ENCODE results near the gene KANSL1. TPM values are rescaled to one million over a fixed set of nuclear protein-coding genes. Genes with fewer than 3 reads are reported as not detected.
"Not testable (repeated sequence)": the region's sequence is repeated elsewhere in the genome, so short reads cannot be mapped to it uniquely, and the experiment has no call there.

The KANSL1 gene
- total RNA-seq, 4 donors from 2014 or later = 91.3 to 120 (median 105) TPM

- Histone ChIP-seq H3K36me3 (no peaks in the 10 kb centered on the region), H3K9me3 (no peaks in the 10 kb centered on the region), H3K4me3 (no peak overlapping the region), H3K27me3 (no peaks in the 10 kb centered on the region), H3K4me1 (peaks cover 0 to 8% (median 0%) of the 10 kb centered on the region in 4 donors), H3K27ac (no peak overlapping the region)
- TF ChIP-seq CTCF (IDR thresholded peaks at IDR 0.05) (no peak), EP300 (IDR thresholded peaks at IDR 0.05) (no peak), POLR2A (IDR thresholded peaks at IDR 0.05) (no peak)
- WGBS, 2 donors = 80 to 91% methylated on average over 15 to 16 of the region's 16 CpGs
- no peak for DNase-seq (ENCODE audit: low spot score in 2 of 2)
These were observed 182.5 kb downstream of the KANSL1 start for GRCh38 chr17:46010597-46011186.

- WGBS, 2 donors = 74 to 77% methylated on average over 33 of the region's 33 CpGs
- Histone ChIP-seq H3K36me3 (no peaks in the 10 kb centered on the region), H3K27me3 (no peaks in the 10 kb centered on the region), H3K9me3 (no peaks in the 10 kb centered on the region), H3K4me3 (no peak overlapping the region), H3K4me1 (peaks cover 0 to 8% (median 0%) of the 10 kb centered on the region in 4 donors), H3K27ac (no peak overlapping the region)
- TF ChIP-seq POLR2A (IDR thresholded peaks at IDR 0.05) (no peak), CTCF (IDR thresholded peaks at IDR 0.05) (no peak), EP300 (IDR thresholded peaks at IDR 0.05) (no peak)
- no peak for DNase-seq (ENCODE audit: low spot score in 2 of 2)
These were observed 183.3 kb downstream of the KANSL1 start for GRCh38 chr17:46009681-46010596.

- Histone ChIP-seq H3K4me1 (peaks cover 0 to 13% (median 0%) of the 10 kb centered on the region in 4 donors), H3K27me3 (no peaks in the 10 kb centered on the region), H3K4me3 (no peak overlapping the region), H3K27ac (no peak overlapping the region), H3K36me3 (no peaks in the 10 kb centered on the region), H3K9me3 (no peaks in the 10 kb centered on the region)
- TF ChIP-seq POLR2A (IDR thresholded peaks at IDR 0.05) = no peak
- no peak for TF ChIP-seq EP300 (IDR thresholded peaks at IDR 0.05)
- no peak for TF ChIP-seq CTCF (IDR thresholded peaks at IDR 0.05)
- no peak for DNase-seq (ENCODE audit: low spot score in 2 of 2)
- 88 to 96% methylated on average over 9 of the region's 9 CpGs for whole genome bisulfite sequencing, 2 donors
These were observed 184.6 kb downstream of the KANSL1 start for GRCh38 chr17:46008591-46008990.

- DNase-seq (ENCODE audit: low spot score in 2 of 2) = no peak
- H3K4me1 ChIP-seq = peaks cover 0 to 13% (median 0%) of the 10 kb centered on the region in 4 donors
- no peak overlapping the region for H3K4me3 ChIP-seq
- H3K9me3 ChIP-seq = no peaks in the 10 kb centered on the region
- WGBS, 2 donors = 65 to 74% methylated on average over 2 of the region's 2 CpGs
- H3K27me3 ChIP-seq = no peaks in the 10 kb centered on the region
- TF ChIP-seq POLR2A (IDR thresholded peaks at IDR 0.05) = no peak
- TF ChIP-seq CTCF (IDR thresholded peaks at IDR 0.05) = no peak
- TF ChIP-seq EP300 (IDR thresholded peaks at IDR 0.05) = no peak
- H3K36me3 ChIP-seq = no peaks in the 10 kb centered on the region
- no peak overlapping the region for H3K27ac ChIP-seq
These were observed 185.7 kb downstream of the KANSL1 start for GRCh38 chr17:46007461-46007965.

- H3K9me3 ChIP-seq; H3K27ac ChIP-seq; DNase-seq (ENCODE audit: low spot score in 2 of 2); H3K36me3 ChIP-seq; H3K27me3 ChIP-seq; H3K4me3 ChIP-seq: not testable (repeated sequence)
- peaks cover 0 to 13% (median 0%) of the 10 kb centered on the region in 4 donors for H3K4me1 ChIP-seq
- WGBS, 2 donors = 96 to 100% methylated on average over 1 of the region's 1 CpG
These were observed 187.1 kb downstream of the KANSL1 start for GRCh38 chr17:46006082-46006481.
